ENCODE data around the gene SLC8A1.

Gene SLC8A1

GRCh38 chr2:40128796-40129195, 323.1 kb downstream of the SLC8A1 start:
- DNase-seq = no peak

DNA sequence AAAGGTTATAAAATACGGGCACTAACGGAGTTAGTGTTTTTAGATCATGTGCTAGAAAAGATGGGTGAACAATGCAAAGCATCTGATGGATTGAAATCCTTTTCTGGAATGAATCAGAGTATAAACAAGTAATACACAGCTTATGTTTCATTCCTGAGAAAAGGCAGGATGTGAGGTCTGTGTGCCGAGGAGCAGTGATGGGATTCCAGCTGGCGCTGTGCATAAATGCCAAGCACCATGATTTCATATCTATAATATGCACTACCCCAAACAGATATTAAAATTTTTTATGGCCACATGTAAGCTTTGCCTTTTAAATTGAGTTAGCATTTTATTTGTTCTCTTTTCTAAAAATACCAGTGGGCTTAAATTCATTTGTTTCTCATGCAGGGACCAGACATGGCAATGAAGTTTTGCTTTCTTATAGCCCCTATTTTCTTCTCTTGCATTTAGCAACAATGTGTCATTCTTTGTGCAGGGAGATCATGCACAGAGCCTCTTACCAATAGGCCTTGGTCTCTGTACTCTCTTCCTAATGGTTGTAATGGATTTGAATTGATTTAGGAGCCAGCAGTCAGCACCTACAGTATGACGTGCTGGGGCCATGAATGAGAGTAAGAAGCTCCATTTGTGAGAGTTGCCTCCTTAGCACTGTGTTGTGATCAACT, 323.9 kb downstream of the SLC8A1 start:
- no peak for DNase-seq

- no peak for DNase-seq
Observed at GRCh38 chr2:40127146-40127545, 324.7 kb downstream of the SLC8A1 start.

DNA sequence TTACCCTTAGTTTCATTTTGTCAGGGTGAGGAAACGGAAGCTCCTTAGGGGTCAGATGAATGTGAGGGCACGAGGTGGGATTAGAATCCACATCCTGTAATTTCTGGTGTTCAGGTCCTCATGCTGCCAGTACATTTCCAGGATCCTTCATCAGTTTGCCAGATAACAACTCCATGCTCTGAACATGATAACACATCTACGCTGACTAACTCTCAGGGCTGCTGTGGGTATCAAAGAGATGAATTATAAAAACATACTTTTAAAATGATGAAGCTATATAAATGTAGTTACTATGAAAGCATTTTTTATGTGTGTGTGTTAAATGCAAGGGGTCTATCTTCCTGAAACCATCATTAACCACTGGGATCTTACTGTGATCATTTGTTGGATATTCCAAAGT, 325.9 kb downstream of the SLC8A1 start:
- DNase-seq = no peak

- DNase-seq = no peak
Observed at GRCh38 chr2:40123746-40124145, 328.1 kb downstream of the SLC8A1 start.

DNA sequence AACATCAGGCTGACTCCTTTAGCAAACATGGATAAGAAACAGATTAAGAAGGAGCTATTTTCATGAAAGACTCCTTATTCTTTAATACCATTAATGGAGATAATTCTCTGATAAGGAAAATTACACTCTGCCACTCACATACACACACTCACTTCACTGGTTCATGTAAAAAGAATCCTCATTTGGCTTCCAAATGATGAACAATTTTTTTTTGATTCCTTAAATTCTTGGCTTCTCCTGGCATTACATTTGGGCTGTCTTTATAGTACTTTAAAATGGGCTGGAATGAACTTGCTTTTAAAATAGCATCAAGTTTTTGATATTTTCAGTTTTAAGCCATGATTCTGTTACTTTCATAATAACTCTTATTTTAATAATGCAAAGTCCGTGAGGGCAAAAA, 328.6 kb downstream of the SLC8A1 start:
- no peak for DNase-seq

- DNase-seq = no peak
Observed at GRCh38 chr2:40120957-40121356, 330.9 kb downstream of the SLC8A1 start.

DNA sequence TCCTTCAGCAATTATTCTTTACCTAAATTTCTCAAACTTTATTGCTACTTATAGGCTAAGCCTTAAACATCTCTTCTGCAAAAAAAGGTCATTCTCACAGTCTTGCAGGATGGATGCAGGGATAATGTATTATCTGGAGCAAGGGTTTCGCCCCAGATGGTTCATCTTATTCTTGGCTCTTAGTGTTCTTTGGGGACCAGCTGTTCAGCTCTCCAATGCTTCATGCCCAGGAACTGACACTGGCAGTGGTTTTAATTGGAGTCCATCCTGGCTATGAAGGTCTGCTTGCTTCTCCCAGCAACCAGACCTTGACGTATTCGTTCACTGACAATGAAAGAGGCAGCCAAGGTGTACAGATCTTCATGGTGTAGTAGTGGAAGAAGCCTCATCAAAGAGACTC, 331.9 kb downstream of the SLC8A1 start:
- DNase-seq = no peak

GRCh38 chr2:40118622-40119021, 333.3 kb downstream of the SLC8A1 start:
- no peak for DNase-seq

- no peak for DNase-seq
Observed at GRCh38 chr2:40115894-40116293, 336.0 kb downstream of the SLC8A1 start.

DNA sequence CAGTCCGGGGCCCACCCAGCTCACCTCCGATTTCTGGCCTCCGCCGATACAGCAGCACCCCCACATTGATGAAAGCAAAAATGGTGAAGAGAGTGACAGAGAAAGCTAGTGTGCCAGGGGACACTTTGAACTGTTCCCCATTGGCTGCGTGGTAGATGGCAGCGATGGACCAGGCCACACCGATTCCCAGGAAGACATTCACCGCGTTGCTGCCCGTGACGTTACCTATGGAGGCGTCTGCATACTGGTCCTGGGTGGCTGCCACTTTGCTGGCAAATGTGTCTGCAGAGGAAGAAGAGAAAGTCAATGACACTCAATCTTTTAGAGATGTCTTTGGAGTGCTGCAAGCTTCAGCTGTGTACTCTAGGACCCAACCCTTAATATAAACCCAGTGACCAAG, 336.5 kb downstream of the SLC8A1 start:
- DNase-seq = no peak

- no peak for DNase-seq
Observed at GRCh38 chr2:40113997-40114396, 337.9 kb downstream of the SLC8A1 start.

GRCh38 chr2:40113272-40113968, 338.5 kb downstream of the SLC8A1 start:
- no peak for DNase-seq

DNA sequence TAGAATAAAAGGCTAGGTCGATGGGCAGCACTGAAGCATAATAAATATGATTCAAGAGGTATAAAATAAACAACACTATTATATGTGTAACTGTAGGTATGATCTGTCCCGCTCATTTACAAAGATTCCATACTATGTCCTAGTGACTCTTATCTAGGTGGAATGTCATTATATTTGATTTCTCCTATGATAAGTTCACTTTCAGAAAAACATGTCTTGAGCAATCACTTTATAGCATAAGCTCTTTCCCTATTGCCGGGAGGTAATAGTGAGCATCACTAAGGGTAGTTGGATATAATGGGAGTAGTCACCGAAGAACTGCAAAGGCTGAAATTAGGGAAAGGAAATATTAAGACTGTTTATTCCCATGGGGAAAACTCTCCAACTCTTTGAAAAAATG, 342.5 kb downstream of the SLC8A1 start:
- no peak for DNase-seq

DNA sequence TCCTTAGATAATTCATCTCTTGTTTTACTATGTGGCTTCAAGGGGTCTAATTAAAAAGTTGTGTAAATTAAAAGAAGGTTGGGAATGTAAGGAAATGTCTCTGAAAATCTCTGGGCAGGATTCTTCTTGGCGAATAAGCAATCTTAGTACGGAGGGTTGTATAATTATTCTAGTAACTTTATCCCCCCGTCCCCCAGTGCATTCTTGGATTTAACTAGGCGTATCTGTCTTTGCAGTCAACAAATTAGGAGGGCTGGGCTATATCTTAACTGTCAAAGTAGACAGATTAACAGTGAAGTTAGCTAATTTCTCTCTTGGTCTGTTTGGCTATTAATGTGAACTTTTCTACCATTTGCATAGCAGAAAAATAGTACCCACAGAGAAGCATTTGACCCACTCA, 343.0 kb downstream of the SLC8A1 start:
- no peak for DNase-seq

GRCh38 chr2:40106061-40106460, 345.8 kb downstream of the SLC8A1 start:
- no peak for DNase-seq

- DNase-seq = no peak
Observed at GRCh38 chr2:40105593-40105992, 346.3 kb downstream of the SLC8A1 start.

DNA sequence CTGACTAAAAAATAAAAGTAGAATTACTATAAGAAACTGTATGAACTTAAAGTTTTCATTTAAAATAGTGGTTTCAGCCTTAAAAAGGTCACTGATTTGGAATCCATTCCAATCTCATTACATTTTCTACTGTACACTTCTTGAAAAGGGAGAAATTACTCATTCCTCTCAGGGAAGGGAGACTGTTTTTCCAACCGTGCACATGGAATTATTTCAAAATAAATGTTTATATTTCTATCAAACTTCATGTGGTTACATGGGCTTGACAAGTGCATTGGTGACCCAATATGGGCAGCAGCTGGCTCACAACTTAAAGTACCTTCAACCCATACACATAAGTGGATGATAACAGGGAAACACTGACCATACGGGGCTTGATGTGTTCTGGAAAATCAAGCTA, 348.3 kb downstream of the SLC8A1 start:
- DNase-seq = no peak

- DNase-seq = no peak
Observed at GRCh38 chr2:40103163-40103562, 348.7 kb downstream of the SLC8A1 start.

GRCh38 chr2:40102447-40102846, 349.4 kb downstream of the SLC8A1 start:
- DNase-seq = no peak

- no peak for DNase-seq
Observed at GRCh38 chr2:40101131-40101575, 350.7 kb downstream of the SLC8A1 start.

GRCh38 chr2:40100676-40101075, 351.2 kb downstream of the SLC8A1 start:
- DNase-seq = no peak

DNA sequence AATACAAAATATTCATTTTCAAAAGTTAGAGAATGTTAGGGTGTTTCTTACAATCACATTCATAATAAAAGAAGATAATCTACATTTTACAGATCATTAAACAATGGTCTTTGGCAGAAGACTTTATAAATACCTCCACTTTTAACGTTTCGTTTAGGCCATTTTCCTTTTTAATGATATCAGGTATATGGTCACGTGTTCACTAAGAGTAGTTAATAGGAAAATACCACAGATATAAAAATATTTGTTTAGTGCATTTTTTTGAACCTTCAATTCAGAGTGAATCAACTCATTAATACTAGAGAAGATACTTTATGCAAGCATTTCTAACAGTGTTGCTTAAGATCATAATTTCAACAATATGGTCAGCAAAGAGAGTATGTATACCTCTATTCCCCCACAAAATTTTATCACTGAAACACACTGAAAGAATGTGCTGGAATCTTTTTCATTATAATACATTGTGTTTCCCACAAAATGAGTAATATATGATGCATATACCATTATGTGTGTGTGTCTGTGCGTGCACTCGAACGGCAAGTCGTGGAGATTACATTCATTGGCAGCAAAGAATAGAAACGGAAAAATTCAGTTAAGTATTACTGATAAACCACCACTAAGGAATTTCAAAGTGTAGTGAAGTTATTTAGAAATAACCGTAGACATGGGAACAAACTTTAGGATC, 353.0 kb downstream of the SLC8A1 start:
- no peak for DNase-seq

GRCh38 chr2:40097691-40098385, 354.1 kb downstream of the SLC8A1 start:
- no peak for DNase-seq
